DOHH2 (cell line): Measurements from ENCODE around the gene MYL5.
"Not testable (repeated sequence)": the region's sequence is repeated elsewhere in the genome, so short reads cannot be mapped to it uniquely, and the experiment has no call there.

ENCODE experiments used
- H3F3A ChIP-seq: fragments of 200-600 bp; sonication (generic), shearing (Covaris generic); 2 replicates; pipeline ENCODE4 v1.6.0; 2016; ENCODE audit warnings: antibody characterized with exemption, mild to moderate bottlenecking; ENCODE audit not compliant: control insufficient read depth, insufficient read depth
- H3K27ac ChIP-seq: fragments of 200-600 bp; sonication (generic); 2 replicates; pipeline ENCODE4 v1.5.1; 2014; ENCODE audit warnings: low read depth, mild to moderate bottlenecking, low read length, moderate library complexity
- H3K27me3 ChIP-seq: fragments of 200-600 bp; sonication (generic); 2 replicates; pipeline ENCODE4 v1.6.1; 2014; ENCODE audit warnings: mild to moderate bottlenecking, low read length, mixed read lengths; ENCODE audit not compliant: control insufficient read depth
- H3K36me3 ChIP-seq: fragments of 200-600 bp; sonication (generic); 2 replicates; pipeline ENCODE4 v1.6.1; 2014; ENCODE audit warnings: mild to moderate bottlenecking, low read length, moderate library complexity, mixed read lengths; ENCODE audit not compliant: control insufficient read depth
- H3K4me1 ChIP-seq: fragments of 200-600 bp; sonication (generic); 2 replicates; pipeline ENCODE4 v1.6.1; 2014; ENCODE audit warnings: mild to moderate bottlenecking, low read length, mixed read lengths; ENCODE audit not compliant: control insufficient read depth
- H3K4me2 ChIP-seq: fragments of 200-600 bp; sonication (generic); 2 replicates; pipeline ENCODE4 v1.6.0; 2014; ENCODE audit warnings: mild to moderate bottlenecking, low read length, moderate library complexity
- H3K4me3 ChIP-seq: fragments of 200-600 bp; sonication (generic); 2 replicates; pipeline ENCODE4 v1.5.1; 2014; ENCODE audit warnings: mild to moderate bottlenecking, low read length, mixed read lengths
- H3K79me2 ChIP-seq: fragments of 200-600 bp; sonication (generic); 2 replicates; pipeline ENCODE4 v1.6.1; 2014; ENCODE audit warnings: mild to moderate bottlenecking, low read length, mixed read lengths; ENCODE audit not compliant: control insufficient read depth
- H3K9me2 ChIP-seq: fragments of 200-600 bp; sonication (generic); replicated peaks from 2 replicates; pipeline ENCODE4 v1.6.1; 2014; ENCODE audit warnings: mild to moderate bottlenecking, low read length, mixed read lengths; ENCODE audit not compliant: control insufficient read depth
- H3K9me3 ChIP-seq: fragments of 200-600 bp; sonication (generic); 2 replicates; pipeline ENCODE4 v1.6.1; 2014; ENCODE audit warnings: antibody characterized with exemption, low read length, mixed read lengths; ENCODE audit not compliant: control insufficient read depth, insufficient read depth
- H4K20me1 ChIP-seq: fragments of 200-600 bp; sonication (generic); 2 replicates; pipeline ENCODE4 v1.6.0; 2014; ENCODE audit warnings: low read depth, mild to moderate bottlenecking, antibody characterized with exemption, low read length, moderate library complexity; ENCODE audit not compliant: control insufficient read depth, insufficient read depth
- CTCF ChIP-seq: fragments of 200-600 bp; sonication (generic); IDR thresholded peaks from one replicate; pipeline ENCODE4 v1.5.1; 2014; ENCODE audit warnings: antibody characterized with exemption, mild to moderate bottlenecking, low read depth, low read length; ENCODE audit not compliant: poor library complexity, severe bottlenecking
- EZH2phosphoT487 ChIP-seq: fragments of 200-600 bp; sonication (generic); IDR thresholded peaks from 2 replicates; pipeline ENCODE4 v1.6.1; 2017; ENCODE audit warnings: borderline replicate concordance, mild to moderate bottlenecking, antibody characterized with exemption, low read length, moderate library complexity, mixed read lengths

MYL5 gene

GRCh38 chr4:705278-706082 is 31.1 kb downstream of the MYL5 start, which contains the start of gene PCGF3:
Gene PCGF3 (plus strand): TSS chr4:705832. CDS start chr4:733681, 27,849 bp downstream.
- Histone ChIP-seq H3K9me2 (no peaks in the 10 kb centered on the region), H3K27ac (peak within 1 kb of the TSS; percentile 62), H3K27me3 (no peaks in the 10 kb centered on the region), H3K4me2 (peak within 1 kb of the TSS; percentile 81), H3F3A (peaks cover 3% of the 10 kb centered on the region; the same call in 1 of the 2 replicates), H3K9me3 (no peaks in the 10 kb centered on the region), H3K79me2 (peaks cover 49% of the 10 kb centered on the region), H4K20me1 (peaks cover 10% of the 10 kb centered on the region; the same call in 1 of the 2 replicates), H3K4me3 (peak within 1 kb of the TSS; percentile 98), H3K36me3 (peaks cover 29% of the 10 kb centered on the region), H3K4me1 (peaks cover 25% of the 10 kb centered on the region)
- TF ChIP-seq EZH2phosphoT487 (no peak), CTCF (no peak)

DNA sequence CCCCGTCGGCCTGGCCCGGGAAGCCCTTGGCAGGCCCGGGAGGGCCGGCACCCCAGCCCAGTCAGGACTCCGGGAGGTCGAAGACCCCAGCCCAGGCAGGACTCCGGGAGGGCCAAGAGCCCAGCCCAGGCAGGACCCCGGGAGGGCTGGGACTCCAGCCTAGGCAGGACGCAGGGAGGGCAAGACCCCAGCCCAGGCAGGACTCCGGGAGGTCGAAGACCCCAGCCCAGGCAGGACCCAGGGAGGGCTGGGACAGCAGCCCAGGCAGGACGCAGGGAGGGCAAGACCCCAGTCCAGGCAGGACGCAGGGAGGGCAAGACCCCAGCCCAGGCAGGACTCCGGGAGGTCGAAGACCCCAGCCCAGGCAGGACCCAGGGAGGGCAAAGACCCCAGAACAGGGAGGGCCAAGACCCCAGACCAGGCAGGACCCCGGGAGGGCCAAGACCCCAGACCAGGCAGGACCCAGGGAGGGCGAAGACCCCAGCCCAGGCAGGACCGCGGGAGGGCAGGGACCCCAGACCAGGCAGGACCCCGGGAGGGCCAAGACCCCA is 31.8 kb downstream of the MYL5 start:
- Histone ChIP-seq H3K4me3 (peak overlapping the region; percentile 98), H3K36me3 (peaks cover 33% of the 10 kb centered on the region), H3K4me1 (peaks cover 18% of the 10 kb centered on the region), H3K79me2 (peaks cover 56% of the 10 kb centered on the region), H3K27ac (peak overlapping the region; percentile 62), H3K4me2 (peak overlapping the region; percentile 81), H4K20me1 (peaks cover 10% of the 10 kb centered on the region; the same call in 1 of the 2 replicates)
- H3F3A ChIP-seq, H3K9me3 ChIP-seq, H3K9me2 ChIP-seq, H3K27me3 ChIP-seq: not testable (repeated sequence)

DNA sequence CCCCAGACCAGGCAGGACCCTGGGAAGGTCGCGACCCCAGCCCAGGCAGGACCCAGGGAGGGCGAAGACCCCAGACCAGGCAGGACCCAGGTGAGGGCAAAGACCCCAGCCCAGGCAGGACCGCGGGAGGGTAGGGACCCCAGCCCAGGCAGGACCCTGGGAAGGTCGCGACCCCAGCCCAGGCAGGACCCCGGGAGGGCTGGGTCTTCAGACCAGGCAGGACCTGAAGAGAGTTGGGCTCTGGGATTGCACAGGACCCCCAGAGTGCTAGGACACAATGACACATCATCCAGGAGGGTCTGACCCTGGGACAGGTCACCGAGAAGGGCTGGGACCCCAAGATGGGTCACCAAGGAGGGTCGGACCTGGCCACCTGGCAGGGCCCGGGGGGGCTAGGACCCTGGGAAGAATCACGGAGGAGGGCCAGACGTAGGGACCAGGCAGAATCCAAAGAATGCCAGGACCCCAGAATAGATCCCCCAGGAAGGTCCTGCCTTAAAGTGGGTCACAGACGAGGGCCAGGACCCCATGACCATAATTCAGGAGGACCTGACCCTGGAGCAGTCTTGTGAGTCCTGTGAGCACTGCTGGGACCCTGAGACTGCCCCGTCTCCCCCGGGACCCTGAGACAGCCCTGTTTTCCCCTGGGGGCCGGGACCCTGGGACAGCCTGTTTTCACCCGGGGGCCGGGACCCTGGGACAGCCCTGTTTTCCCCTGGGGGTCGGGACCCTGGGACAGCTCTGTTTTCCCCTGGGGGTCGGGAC is 32.7 kb downstream of the MYL5 start:
- H3F3A ChIP-seq: peaks cover 3% of the 10 kb centered on the region; the same call in 1 of the 2 replicates
- H3K27me3 ChIP-seq: no peaks in the 10 kb centered on the region
- peak overlapping the region; percentile 98 for H3K4me3 ChIP-seq
- H3K79me2 ChIP-seq: peaks cover 63% of the 10 kb centered on the region
- TF ChIP-seq EZH2phosphoT487: no peak
- H3K9me2 ChIP-seq: no peaks in the 10 kb centered on the region
- H4K20me1 ChIP-seq: peaks cover 10% of the 10 kb centered on the region; the same call in 1 of the 2 replicates
- H3K4me2 ChIP-seq: peak overlapping the region; percentile 81
- H3K4me1 ChIP-seq: peaks cover 16% of the 10 kb centered on the region
- no peaks in the 10 kb centered on the region for H3K9me3 ChIP-seq
- peaks cover 33% of the 10 kb centered on the region for H3K36me3 ChIP-seq
- no peak overlapping the region for H3K27ac ChIP-seq

DNA sequence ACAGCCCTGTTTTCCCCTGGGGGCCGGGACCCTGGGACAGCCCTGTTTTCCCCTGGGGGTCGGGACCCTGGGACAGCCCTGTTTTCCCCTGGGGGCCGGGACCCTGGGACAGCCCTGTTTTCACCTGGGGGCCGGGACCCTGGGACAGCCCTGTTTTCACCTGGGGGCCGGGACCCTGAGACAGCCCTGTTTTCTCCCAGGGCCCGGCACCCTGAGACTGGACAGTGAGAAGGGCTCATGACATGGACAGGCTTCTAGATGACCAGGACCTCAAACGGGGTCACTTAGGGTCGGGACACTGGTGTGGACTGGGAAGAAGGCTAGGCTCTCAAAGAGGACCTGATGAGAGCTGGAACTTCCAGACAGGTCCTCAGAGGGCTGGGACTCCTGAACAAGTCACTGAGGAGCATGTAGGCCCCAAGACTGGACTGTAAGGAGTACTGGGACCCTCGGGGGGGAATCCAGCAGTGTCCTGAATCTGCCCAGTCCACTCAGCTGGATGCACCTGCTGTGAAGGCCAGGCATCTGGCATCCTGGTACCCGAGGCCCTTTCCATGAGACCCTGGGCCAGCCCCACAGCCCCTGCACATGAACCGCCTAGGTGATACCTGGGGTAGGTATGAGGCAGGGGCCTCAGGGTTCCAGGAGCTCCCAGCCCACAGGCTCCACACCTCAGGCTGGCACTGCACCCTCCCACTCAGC is 33.7 kb downstream of the MYL5 start:
- peaks cover 33% of the 10 kb centered on the region for H3K36me3 ChIP-seq
- H3K9me3 ChIP-seq: no peaks in the 10 kb centered on the region
- H3K4me3 ChIP-seq: no peak overlapping the region
- H4K20me1 ChIP-seq: peaks cover 10% of the 10 kb centered on the region; the same call in 1 of the 2 replicates
- H3K9me2 ChIP-seq: no peaks in the 10 kb centered on the region
- H3F3A ChIP-seq: peaks cover 3% of the 10 kb centered on the region; the same call in 1 of the 2 replicates
- H3K4me2 ChIP-seq: 0 out of 2 replicates have a peak overlapping the region, but pooled peaks have one; percentile 12
- TF ChIP-seq CTCF: no peak
- no peak for TF ChIP-seq EZH2phosphoT487
- H3K27me3 ChIP-seq: no peaks in the 10 kb centered on the region
- peaks cover 73% of the 10 kb centered on the region for H3K79me2 ChIP-seq
- peaks cover 16% of the 10 kb centered on the region for H3K4me1 ChIP-seq
- H3K27ac ChIP-seq: no peak overlapping the region
